ENCODE results near the gene AKAP5. TPM values are rescaled to one million over a fixed set of nuclear protein-coding genes. Genes with fewer than 3 reads are reported as not detected.
A peak's percentile ranks its signal among the peaks of the same experiment; 100 is the strongest.

The AKAP5 gene
- total and polyA plus RNA-seq, 2 of the 8 experiments (the other 6 are each of a cell fraction or from before 2014, with no cell fraction given): 0.50 to 3.8 TPM

DNA sequence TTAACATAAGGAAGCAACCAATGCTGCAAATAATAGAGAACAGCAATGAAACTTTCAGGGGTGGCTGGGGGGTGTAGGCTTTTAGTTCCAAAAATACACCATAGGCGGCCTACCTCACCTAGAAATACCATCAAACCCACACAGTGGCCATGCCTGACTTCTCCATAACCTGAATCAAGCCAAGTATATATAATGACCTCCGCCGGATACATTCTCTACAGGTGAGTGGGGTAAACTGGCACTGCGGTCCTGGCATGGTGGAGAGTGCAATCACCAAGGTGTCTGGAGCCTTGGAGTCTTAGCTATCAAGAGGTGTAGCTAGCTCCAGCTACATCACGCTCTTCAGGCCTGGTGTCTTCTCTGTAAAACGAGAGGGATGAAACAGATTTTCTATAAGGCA lies 37.2 kb downstream of the AKAP5 start:
- Histone ChIP-seq H3K4me2 (ENCODE audit: insufficient read depth in 1 of 2, low read depth in 2 of 2, low read length in 2 of 2) (peak overlapping the region; percentile 97), H3K9ac (replicated peaks in 1 of 4; ENCODE audit: extremely low read depth in 1 of 4, low read depth in 3 of 4, low read length in 3 of 4) (peak overlapping the region in 3 of 4 experiments; percentile 75 to 96 (median 95); a peak in 5 of 7 replicates), H2AFZ (ENCODE audit: low read length) (no peak overlapping the region), H3K27me3 (replicated peaks in 1 of 4; ENCODE audit: control insufficient read depth in 3 of 4, extremely low read depth in 1 of 4, insufficient read depth in 3 of 4, low read length in 3 of 4) (no peaks in the 10 kb centered on the region), H3K36me3 (ENCODE audit: control insufficient read depth in 2 of 4, insufficient read depth in 4 of 4, low read length in 3 of 4) (no peaks in the 10 kb centered on the region; a peak in 1 of 8 replicates), H3K14ac (ENCODE audit: insufficient read length) (no peak overlapping the region), H3K4me1 (replicated peaks in 1 of 4; ENCODE audit: control insufficient read depth in 3 of 4, insufficient read depth in 4 of 4, low read length in 3 of 4) (peaks cover 2 to 10% (median 7%) of the 10 kb centered on the region in 4 experiments; a peak in 4 of 7 replicates), H2BK120ac (replicated peaks; ENCODE audit: low read depth, low read length) (no peak overlapping the region), H2BK12ac (ENCODE audit: low read depth, low read length) (no peak overlapping the region; the same call in 1 of the 2 replicates), H3K4me3 (ENCODE audit: extremely low read depth in 1 of 4, insufficient read depth in 2 of 4, low read depth in 3 of 4, low read length in 4 of 4) (peak overlapping the region; percentile 68 to 93 (median 78); a peak in 7 of 8 replicates), H2AK5ac (ENCODE audit: low read depth, low read length) (no peak overlapping the region), H4K8ac (ENCODE audit: extremely low read depth, insufficient read depth, low read length) (no peak overlapping the region), H3K9me3 (ENCODE audit: insufficient read depth in 2 of 2, low read depth in 1 of 2, low read length in 1 of 2) (no peaks in the 10 kb centered on the region), H3K27ac (ENCODE audit: low read depth, low read length) (no peak overlapping the region), H3K18ac (ENCODE audit: extremely low read depth, low read length) (no peak overlapping the region), H3K79me2 (ENCODE audit: control insufficient read depth in 1 of 2, insufficient read depth in 2 of 2, low read length in 2 of 2) (peaks cover 11 to 60% of the 10 kb centered on the region in 2 experiments; a peak in 3 of 4 replicates), H2BK15ac (ENCODE audit: low read length) (no peak overlapping the region), H3K23me2 (ENCODE audit: low read depth, low read length) (peaks cover 19% of the 10 kb centered on the region), H4K20me1 (replicated peaks in 1 of 2; ENCODE audit: control insufficient read depth in 1 of 2, insufficient read depth in 2 of 2, low read length in 2 of 2) (peaks cover 3 to 6% of the 10 kb centered on the region in 2 experiments), H3K79me1 (ENCODE audit: low read depth, low read length) (peaks cover 4% of the 10 kb centered on the region), H2BK20ac (ENCODE audit: low read length) (no peak overlapping the region), H4K5ac (ENCODE audit: insufficient read length, low read depth, low read length) (no peak overlapping the region), H3K23ac (ENCODE audit: insufficient read length) (no peak overlapping the region), H3K4ac (replicated peaks; ENCODE audit: insufficient read length, low read depth, low read length) (no peak overlapping the region), H4K91ac (replicated peaks; ENCODE audit: insufficient read length, low read length) (no peak overlapping the region), H2BK5ac (ENCODE audit: low read depth, low read length) (no peak overlapping the region), H3K56ac (replicated peaks; ENCODE audit: insufficient read length, low read depth, low read length) (no peak overlapping the region)
- CTCF ChIA-PET (ENCODE audit: partially characterized antibody): interaction anchor here (0.6 to 1.7 kb wide), 10 partner anchors 8 to 268 kb away, joined by 3 to 4 read pairs (median 3); no protein-coding TSS in a partner anchor
- POLR2A ChIA-PET (ENCODE audit: partially characterized antibody): interaction anchor here (0.6 to 4.4 kb wide), 13 partner anchors 9 to 207 kb away, joined by 3 to 52 read pairs (median 4); partner anchors contain the start of genes AKAP5 and HSPA2
- WGBS, 2 experiments (ENCODE audit: extremely low coverage in 1 of 2, insufficient coverage in 1 of 2, insufficient read length in 1 of 2, insufficient replicate concordance in 2 of 2, low coverage in 1 of 2, low lambda C conversion rate in 2 of 2, missing lambda C conversion rate in 1 of 2): 88% methylated on average over 6 of the region's 6 CpGs; no CpG with 5 or more reads in 1 of the 2 experiments
- no peak for FAIRE-seq
- DNase-seq (ENCODE audit: low read depth in 1 of 2, low spot score in 2 of 2): no peak
- no peak for TF ChIP-seq TAF1 (IDR thresholded peaks at IDR 0.05; ENCODE audit: low read depth, low read length)
- TF ChIP-seq HDAC6 (IDR thresholded peaks at IDR 0.05; ENCODE audit: low read depth, low read length): no peak
- no peak for TF ChIP-seq BACH1 (IDR thresholded peaks at IDR 0.05; ENCODE audit: low read length)
- TF ChIP-seq EZH2 (IDR thresholded peaks at IDR 0.05; ENCODE audit: low read depth, low read length, severe bottlenecking): no peak
- TF ChIP-seq JUN (IDR thresholded peaks at IDR 0.05; ENCODE audit: low read depth, low read length): no peak
- TF ChIP-seq SIX5 (IDR thresholded peaks at IDR 0.05; ENCODE audit: low read depth, low read length): no peak
- no peak for TF ChIP-seq RXRA (IDR thresholded peaks at IDR 0.05; ENCODE audit: insufficient read depth, low read depth, low read length)
